CD4-positive, alpha-beta T cell treated with Interleukin-12 subunit alpha and Interleukin-12 subunit beta, for 1 hour (primary cell): Measurements from ENCODE around the gene ANKEF1.
"Not testable (repeated sequence)": the region's sequence is repeated elsewhere in the genome, so short reads cannot be mapped to it uniquely, and the experiment has no call there.

Experiments used
- DNase-seq: peaks from one replicate; pipeline ENCODE4 v3.0.0-alpha.2; 2020

Gene ANKEF1

DNA sequence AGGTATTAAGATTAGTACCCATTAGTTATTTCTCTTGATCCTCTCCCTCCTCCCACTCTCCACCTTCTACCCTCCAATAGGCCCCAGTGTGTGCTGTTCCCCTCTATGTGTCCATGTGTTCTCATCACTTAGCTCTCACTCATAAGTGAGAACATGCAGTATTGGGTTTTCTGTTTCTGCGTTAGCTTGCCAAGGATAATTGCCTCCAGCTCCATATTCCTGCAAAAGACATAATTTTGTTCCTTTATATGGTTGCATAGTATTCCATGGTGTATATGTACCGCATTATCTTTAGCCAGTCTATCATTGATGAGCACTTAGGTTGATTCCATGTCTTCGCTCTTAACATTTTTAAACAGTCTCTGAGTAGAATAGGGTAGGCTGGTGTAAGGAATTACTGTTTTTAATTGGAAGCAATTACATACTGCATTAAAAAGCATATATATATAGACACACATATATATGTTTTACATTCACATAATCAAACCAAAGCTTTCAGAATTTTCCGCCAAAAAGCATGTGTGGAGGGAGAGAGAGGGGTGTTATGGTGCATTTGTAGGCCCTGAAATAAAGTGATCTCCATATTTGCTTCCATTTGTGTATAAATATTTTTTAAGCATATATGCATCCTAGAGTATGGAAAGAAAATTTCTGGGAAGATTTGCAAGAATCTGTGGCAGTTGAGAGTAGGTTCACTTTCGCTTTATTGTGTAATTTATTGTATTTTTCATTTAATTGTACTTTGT, 709 bp upstream of the ANKEF1 start:
- no peak for DNase-seq

DNA sequence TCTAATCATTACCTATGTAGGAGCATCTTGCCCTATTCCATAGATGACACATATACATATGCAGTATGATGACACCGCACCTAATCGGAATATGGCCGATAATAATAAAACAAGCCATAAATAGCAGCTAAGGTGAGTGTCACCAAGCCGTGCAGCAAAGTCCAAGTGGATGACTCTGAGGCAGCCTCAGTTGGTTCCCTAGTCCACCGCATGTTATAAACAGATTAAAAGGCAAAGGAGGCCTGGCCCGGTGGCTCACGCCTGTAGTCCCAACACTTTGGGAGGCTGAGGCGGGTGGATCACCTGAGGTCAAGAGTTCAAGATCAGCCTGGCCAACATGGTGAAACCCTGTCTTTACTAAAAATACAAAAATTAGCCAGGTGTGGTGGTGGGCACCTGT, 1.5 kb downstream of the ANKEF1 start:
- DNase-seq = not testable (repeated sequence)

DNA sequence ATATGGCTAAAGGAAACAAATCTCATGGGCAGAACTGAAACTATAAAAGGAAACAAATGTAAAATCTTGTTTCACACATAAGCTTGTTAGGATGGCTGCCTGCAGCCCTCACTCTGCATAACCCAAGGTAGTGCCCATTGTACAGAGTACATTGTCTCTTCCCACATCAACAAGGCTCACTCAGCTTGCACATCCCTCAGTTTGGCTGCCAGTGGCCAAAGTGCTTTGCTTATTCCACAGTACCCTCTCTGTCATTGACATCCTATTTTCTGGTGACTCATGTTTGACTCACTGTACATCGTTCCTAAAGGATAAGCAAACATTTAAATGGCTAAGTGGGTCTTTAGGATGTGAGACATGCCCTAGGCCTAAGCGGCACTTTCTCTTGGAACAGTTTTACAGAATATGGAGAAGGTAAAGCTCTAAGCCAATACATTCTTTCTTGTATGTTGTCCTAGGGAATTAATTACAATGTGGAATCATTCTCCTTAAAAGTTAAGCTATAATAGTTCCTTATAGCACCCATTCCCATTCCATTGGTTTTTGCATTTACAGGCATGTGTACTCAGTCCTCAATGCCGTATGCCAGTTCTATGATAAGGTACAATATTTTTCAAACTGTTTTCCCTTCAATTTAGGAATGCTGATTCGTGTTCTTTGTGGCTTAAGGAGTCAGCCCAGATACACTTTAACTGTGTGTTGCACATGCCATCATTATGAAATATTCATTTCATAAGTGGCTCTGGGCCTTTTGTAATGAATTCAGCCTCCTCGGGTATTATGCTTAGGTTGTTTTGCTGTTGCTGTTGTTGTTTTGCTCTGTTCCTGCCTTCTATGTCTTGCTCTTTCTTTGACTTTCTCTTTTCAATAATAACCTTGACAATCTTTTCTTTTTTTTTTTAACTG, 5.5 kb downstream of the ANKEF1 start:
- no peak for DNase-seq

DNA sequence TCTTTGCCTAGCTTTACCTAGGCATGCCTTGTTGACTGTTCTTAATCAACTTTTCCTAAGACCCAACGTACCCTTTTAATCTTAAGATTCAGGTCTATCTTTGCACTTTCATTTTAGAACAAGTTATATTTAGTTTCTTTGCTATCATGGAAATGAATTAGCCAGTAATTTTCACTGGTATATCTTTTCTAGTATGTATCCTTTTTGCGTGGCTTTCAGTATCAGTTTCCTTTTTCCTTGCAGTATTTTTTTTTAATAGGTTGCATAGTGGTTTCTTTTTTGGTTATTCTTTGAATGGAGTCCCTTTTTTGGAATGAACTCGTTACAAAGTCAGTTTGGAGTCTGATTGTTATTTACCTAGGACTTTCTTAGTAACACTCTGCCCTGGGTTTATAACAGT, 7.3 kb downstream of the ANKEF1 start:
- no peak for DNase-seq

DNA sequence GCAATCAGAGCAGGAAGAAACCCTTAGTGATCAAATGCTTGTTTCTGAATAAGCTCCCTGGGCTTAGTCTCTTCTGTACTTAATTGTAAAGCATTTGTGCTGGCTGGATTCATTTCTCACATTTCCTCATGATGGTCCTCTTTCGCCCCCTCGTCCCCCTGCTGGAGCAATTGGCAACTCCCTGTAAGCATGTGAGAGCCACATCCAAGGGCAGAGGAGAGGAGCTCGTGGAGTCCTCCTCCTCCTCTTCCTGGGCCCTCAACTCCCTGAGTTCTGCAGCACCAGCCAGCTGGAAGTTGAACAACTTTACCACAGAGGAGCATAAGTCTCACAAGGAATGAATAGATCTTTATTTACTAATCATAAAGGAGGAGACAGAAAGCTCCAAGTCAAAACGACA, 12.6 kb downstream of the ANKEF1 start:
- no peak for DNase-seq

DNA sequence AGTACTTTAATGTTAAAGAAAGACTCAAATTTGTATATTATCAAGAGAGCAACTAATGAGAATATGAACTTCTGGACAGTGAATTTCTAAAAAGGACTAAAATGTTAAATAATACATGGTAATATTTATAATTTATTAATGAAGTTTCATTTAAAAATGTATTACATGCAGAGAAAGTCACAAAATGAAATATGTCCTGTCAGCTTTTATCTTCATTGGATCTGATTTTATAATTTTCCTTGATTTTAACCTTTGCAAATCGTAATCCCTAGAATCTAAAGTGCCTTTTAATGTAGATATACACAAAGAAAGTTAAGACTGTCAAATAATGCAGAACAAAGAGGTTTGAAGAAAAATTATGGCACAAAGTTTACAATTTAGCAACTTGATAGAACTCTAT, 16.4 kb downstream of the ANKEF1 start:
- no peak for DNase-seq

DNA sequence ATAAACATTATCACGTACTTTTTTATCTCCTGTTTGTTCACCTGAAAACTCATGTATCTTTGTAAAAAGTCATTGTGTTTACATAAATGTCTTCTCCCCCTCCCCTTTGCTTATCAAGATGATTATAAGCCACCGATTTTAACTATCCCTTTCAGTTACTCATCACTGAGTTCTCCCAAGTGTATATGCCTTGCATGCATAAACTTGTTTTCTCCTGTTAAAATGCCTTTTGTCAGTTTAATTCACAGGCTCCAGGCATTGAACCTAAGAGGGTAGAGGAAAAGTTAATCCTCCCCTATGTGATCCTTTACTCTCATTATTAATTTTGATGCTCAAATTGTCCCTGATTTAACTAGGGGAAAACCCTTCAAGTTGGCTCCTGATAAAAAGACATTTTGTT, 24.2 kb downstream of the ANKEF1 start:
- DNase-seq = no peak

DNA sequence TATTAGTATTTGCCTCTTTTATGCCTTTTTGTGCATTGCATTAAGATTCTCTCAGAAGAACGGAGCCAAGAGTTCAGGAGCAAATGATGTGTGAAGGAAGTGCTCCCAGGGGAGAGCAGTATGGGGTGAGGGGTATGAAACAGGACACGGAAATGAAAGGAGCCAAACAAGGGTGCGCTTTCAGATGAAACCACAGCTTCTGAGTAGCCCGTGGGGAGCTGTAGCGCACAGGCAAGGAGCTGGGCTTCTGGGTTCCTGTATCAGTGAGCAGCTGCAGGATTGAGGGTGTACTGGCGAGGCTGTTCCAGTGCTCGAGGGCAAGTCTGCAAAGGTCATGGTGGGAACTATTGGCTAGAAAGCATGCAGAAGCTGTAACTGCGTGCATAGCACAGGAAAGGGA, 25.4 kb downstream of the ANKEF1 start:
- DNase-seq = no peak

DNA sequence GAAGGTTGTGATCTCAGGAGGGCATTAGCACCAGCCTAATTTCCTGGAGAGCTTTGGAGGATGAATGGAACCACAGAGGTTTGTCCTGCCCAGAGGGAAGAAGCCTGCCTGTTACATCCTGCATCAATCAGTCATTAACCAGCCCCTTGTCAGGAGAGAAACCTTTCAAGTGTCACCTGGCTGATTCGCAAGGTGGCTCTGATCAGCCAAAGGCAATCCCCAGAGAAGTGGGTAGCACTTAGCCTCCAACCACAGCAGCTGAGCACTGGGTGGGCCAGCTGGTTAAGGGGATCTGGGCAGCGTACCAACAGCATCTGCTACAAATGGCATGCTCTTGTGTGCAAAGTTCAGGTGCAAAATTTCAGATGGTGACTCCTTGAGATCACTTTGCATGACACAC, 26.9 kb downstream of the ANKEF1 start:
- no peak for DNase-seq

DNA sequence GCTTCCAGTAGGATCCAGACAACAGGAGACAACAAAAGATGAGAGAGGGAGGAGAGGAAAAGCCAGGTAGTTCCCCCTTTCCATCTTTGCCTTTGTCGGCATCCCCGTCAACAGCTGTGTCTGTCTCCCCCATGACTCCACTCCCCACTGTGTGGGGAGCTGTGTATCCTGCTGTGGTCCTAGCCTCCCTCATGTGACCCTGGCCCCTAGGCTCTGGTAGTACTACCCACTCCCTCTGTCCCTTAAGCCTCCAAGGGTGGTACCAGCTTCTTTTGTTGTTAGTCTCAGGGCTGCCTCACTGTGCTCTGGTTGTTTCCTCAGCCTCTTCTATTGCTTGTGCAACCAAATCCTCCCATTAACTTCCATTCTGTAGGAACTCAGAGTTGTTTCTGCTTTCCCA, 28.7 kb downstream of the ANKEF1 start:
- no peak for DNase-seq

DNA sequence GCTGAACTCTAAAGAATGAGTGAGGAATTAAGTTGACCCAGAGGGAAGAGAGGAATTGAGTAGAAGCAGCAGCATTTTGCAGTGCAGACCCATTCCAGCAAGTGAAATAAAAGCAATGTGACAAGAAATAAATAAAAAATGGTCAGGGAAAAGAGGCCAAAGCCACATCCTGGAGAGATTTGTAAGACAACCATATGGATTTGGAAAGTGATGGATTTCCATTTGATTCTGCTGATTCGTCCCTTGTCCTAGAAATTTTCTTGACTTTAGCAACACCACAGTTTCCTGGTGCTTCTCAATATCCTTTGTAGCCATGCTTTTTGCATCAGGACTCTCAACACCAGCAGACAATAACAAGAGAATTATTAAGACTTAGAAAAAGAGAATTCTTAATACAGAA, 29.8 kb downstream of the ANKEF1 start:
- DNase-seq = no peak

DNA sequence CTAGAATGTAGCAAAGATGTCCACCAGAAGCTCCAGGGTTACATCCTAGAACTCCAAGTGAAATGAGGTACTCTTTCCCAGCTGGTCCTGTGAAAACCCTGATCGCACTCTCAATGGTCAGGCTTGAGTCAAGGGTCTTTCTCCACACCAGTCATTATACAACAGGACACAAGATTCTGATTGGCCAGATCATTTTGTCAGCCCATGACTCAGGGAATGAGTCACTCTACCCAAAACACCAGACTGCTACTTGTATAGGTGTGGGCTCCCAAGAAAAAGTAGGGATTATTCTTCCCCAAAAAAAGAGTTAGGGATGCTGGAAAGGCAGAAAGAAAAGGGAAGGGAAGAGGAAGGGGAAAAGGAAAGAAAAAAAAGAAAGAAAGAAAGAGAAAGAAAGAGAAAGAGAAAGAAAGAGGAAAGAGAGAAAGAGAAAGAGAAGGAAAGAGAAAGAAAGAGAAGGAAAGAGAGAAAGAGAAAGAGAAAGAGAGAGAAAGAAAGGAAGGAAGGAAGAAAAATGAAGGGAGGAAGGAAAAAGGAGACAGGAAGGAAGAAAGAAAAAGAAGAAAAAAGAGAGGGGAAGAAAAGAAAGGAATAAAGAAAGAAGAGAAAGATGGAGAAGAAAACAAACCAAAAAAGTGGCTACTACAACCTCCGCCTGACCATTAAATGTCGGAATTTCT, 30.5 kb downstream of the ANKEF1 start:
- no peak for DNase-seq

DNA sequence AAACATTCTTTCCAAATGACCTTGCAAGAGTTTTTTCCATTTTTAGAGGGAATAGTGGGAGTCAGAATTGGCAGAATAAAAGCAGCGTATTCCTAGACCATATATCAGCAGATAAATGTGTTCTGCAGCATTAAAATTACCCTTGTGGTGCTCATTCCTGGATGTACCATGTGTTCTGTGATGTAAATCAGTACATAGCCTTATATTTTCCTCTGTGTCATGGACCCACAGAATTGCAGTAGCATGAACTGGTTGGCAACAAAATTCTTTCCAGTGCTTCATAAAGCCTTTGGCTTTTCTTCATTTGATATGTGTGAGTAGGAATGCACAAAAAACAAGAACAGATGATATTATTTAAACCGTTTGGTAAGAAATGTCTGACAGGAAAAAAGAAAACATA, 32.5 kb downstream of the ANKEF1 start:
- DNase-seq = no peak

DNA sequence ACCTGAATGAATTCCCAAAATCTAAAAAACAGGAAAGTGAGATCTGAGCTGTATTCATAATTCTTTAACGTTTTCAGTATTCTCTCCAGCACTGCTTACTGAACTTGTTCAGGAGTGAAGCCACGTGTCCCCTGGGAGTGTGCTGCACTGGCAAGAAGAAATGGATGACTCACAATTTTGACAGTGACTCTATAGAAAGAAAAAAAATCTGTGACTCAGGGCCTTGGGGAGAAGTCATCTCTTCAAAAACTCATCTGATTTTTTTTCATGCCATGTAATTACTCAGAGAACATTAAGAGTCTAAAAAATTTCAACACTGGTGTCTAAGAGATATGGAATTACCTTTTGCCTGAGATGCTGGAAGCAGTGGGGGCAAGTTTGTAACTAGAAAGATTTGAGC, 39.7 kb downstream of the ANKEF1 start:
- no peak for DNase-seq

DNA sequence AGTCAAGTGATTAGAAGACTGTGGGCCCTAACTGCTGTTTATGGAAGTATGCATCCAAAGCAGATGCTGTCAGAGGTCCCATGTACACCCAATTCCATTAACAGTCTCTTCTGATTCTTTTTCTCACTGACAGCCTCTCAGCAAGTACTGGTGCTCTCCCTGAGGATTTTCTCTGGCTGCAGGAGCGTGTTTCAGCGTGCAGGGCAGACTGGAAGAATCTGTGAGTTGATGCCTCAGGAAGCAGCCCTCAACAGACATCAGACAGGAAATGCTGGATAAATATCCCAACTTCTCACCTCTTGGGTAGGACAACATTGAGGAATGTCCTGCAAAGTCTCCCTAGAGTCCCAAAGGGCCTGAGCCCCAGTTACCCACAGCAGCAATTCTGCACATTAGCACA, 40.8 kb downstream of the ANKEF1 start:
- DNase-seq = no peak

DNA sequence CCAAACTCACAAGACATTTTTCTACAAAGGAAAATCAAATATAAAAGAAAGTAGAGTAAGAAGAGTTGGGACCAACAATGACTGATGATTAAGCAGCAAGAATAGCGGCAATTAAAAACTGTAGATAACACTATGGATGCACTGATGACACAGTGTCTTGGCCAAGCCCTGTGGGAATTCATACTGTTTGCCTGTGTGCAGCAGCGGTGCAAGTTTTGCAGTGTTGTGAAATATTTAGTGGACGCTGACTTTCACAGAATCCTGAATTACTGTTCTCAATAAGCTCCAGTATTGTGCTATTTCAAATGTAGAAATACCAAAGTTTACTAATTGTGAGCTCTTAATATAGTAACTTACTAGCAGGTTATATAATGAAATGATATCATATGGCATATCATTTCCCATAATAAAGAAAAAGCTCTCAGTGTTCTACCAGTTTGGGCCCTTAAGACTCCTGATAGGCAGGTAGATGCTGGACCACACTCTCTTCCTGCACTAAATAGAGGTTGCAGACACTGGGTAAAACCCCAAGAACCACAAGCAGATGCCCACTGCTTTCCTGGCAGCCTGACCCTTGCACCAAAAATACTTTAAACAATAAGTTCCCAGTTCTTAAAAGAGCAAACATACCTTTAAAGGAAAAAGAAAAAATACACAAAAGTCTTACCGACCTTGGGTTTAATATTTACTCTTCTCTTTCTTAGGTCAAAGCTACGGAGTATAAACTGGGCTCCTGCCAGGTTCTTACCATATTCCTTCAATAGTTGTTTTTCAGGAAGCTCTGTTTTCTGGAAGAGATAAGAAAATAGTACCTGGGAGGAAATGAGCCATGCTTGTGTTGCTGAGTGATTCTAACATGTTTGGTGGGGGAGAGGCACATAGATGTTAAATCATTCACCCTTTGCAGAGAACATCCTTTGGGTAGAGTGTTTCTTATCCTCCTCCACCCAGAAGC, 41.6 kb downstream of the ANKEF1 start:
- DNase-seq = no peak

DNA sequence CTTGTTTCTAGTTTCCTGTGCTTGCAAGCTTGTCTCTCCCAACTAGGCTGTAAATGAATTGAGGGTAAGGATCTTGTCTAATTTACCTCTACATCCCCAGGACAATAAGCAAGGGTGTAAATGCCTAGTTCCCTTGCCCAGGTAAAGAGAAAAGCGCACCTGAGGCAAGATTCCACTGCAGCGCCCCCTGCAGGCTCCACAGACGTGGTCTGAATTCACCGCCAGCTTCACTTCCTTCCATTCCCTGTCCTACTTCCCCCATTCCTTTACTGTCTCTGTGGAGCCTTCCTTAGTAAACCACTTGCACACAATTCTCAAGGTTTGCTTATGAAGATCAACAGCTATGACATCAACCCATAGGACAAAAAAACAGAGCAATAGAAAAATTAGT, 42.3 kb downstream of the ANKEF1 start:
- DNase-seq = no peak

DNA sequence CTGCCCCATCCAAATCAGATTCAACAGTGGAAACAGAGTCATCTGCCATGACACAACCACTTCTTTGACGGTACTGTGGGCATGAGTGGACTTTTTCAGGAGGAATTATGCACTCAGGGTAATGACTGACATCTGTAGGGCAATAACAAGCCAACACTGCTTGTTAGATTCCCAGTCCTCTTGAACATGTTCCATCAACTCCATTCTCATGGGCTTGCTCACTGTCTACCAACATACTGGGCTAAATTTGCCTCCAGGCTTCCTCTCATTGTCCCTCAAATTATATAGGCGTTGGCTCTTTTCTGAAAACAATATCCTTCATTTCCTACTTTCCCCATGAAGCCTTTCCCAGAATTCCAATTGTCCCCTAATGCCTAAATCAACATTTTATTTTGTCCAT, 43.1 kb downstream of the ANKEF1 start:
- DNase-seq = no peak

DNA sequence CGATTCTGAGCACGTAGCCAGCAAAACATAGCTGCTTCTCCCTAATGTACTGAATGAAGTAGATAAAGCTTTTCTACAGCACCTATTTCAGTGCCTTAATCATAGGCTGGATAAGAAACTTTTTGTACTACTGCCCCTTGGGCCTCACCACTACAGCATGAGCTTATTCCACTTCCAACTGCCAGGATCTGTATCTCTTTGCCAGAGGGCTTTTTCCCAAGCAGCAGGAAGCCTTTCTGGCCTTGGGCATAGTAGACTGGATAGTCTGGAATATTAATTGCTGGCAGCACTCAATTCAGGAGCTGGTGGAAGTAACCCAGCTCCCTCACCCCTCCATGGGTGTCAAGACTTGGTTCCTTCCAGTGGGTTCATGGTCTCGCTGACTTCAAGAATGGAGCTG, 43.6 kb downstream of the ANKEF1 start:
- DNase-seq = no peak

DNA sequence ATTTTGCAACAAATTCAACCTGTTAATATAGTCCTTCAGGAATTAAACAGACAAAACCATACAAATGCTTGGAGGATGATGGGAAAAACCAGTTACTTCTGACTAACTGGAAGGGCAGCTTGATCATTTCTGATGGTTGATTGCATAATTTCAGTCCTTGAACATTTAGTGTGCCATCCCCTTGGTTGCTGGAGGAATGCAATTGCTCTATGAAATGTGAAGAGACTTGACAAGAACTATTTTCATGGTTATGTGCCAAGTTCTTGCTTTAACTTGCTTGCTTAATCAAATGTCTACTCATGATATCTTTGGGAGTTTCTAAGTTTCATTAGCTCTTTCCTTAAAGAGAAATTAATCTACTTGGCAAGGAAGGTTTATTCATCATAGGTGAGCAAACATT, 45.2 kb downstream of the ANKEF1 start:
- no peak for DNase-seq

DNA sequence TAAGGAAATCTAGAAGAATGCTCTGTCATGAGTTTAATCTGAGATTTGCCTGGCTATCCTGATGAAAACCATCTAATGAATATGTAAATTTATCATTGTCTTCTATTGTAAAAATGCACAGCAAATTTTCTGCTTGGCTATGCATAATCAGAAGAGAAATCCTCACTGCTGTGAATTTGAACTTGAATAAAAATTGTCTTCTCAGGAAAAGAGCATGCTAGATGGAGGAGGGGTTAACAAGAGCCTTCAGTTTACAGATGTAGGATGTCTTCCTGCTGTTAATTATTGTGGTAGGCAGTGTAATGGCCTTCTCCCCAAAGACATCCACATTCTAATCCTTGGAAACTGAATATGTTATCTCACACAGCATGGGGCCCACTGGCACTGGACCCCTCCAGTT, 45.8 kb downstream of the ANKEF1 start:
- DNase-seq = no peak

DNA sequence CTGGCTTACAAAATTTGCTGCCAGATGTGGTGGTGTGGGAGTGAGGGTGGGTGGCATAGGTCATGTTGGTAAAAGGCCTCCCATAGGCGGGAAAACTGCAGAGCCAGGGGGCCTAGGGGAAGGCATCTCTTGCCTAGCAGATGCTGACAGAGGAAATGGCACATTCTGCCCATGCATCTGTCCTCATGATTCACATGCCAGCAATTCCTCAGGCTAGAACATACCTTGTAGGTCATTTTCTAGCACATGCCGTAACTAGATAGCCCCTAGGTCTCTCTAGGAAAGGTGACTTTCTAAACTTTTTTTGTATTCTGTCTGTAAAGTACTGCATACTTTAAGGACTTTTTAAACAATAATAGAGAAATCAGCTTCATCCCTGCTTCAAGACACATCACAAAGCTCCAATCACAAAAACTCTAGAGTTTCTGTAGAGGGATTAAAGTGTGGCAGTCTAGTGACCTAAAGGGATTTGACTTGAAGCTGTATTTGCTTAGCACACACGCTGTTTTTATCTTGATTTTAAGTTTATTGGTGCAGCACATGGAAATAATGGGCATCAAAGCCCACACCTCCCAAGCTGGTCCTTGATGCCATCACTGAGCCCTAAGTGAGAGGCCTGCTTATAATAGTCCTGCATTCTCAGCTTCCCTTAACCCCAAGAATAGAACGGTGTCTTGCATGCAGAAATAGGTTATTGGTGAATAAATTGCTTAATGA, 55.2 kb downstream of the ANKEF1 start:
- no peak for DNase-seq
